ENCODE measurements around the gene DCAF4L1.

GRCh38 chr4:41934901-41935651, 46.5 kb upstream of the DCAF4L1 start, which contains the start of gene TMEM33:
- no peak for TF ChIP-seq GATA2 (IDR thresholded peaks at IDR 0.05; ENCODE audit: low read depth, low read length)
- no peak for TF ChIP-seq GATA3 (IDR thresholded peaks at IDR 0.05; ENCODE audit: low read depth, low read length)
